B cell (primary cell): ENCODE results near the gene ZNF521. TPM values are rescaled to one million over a fixed set of nuclear protein-coding genes. Genes with fewer than 3 reads are reported as not detected.
"Not testable (repeated sequence)": the region's sequence is repeated elsewhere in the genome, so short reads cannot be mapped to it uniquely, and the experiment has no call there.

Experiments used
- ATAC-seq: fragments of 200-7000 bp; cut with Tn5 transposase; one replicate; pipeline ENCODE4 v1.10.0; 2021; ENCODE audit warnings: low read depth, mild to moderate bottlenecking, moderate number of reproducible peaks, moderate library complexity
- CTCF ChIA-PET: fragments of 350-600 bp; sonication (Branson Sonifier 250); formaldehyde crosslinking; loops from one replicate; lab custom pipeline; 2021; ENCODE audit warnings: antibody characterized with exemption, inconsistent platforms; lab: Charles Lee
- POLR2A ChIA-PET: fragments of 350-600 bp; sonication (Branson Sonifier 250); formaldehyde crosslinking; loops from one replicate; lab custom pipeline; 2021; ENCODE audit warnings: antibody characterized with exemption; lab: Charles Lee
- DNase-seq: peaks from one replicate; pipeline ENCODE4 v3.0.0; 2013
- H2AFZ ChIP-seq: 2 replicates; pipeline ENCODE4 v1.6.1; 2012; ENCODE audit warnings: mild to moderate bottlenecking, low read depth, low read length; ENCODE audit not compliant: insufficient read depth, poor library complexity, severe bottlenecking
- H3K27ac ChIP-seq, 2 donors: 1 replicate in 1 of 2; 2 replicates in 1 of 2; pipeline ENCODE4 v1.5.1; 2012 to 2013; ENCODE audit warnings: low read length in 2 of 2, mild to moderate bottlenecking in 2 of 2, moderate library complexity in 1 of 2
- H3K27me3 ChIP-seq, 4 experiments: fragments of 200-600 bp in 1 of 4; sonication (generic) in 1 of 4; replicated peaks in 1 of 4; 1 replicate in 2 of 4; 2 replicates in 2 of 4; pipeline versions ENCODE4 v1.6.1 to v1.7.0; 2013 to 2016; ENCODE audit warnings: low read length in 3 of 4, mild to moderate bottlenecking in 2 of 4, mixed read lengths in 1 of 4, moderate library complexity in 1 of 4; ENCODE audit not compliant: insufficient read depth in 4 of 4, control insufficient read depth in 3 of 4; ENCODE audit errors: control extremely low read depth in 1 of 4
- H3K36me3 ChIP-seq, 2 experiments: replicated peaks in 1 of 2; 1 replicate in 1 of 2; 2 replicates in 1 of 2; pipeline versions ENCODE4 v1.6.1 to v1.7.1; 2013; ENCODE audit warnings: low read length in 1 of 2; ENCODE audit not compliant: insufficient read depth in 2 of 2, control insufficient read depth in 1 of 2; ENCODE audit errors: control extremely low read depth in 1 of 2, extremely low read depth in 1 of 2
- H3K4me1 ChIP-seq, 2 donors: fragments of 200-600 bp in 1 of 2; sonication (generic) in 1 of 2; 1 replicate in 1 of 2; 2 replicates in 1 of 2; pipeline versions ENCODE4 v1.5.1 to v1.6.1; 2013 to 2017; ENCODE audit warnings: low read length in 2 of 2; ENCODE audit not compliant: control insufficient read depth in 2 of 2, insufficient read depth in 2 of 2
- H3K4me2 ChIP-seq: replicated peaks from 2 replicates; pipeline ENCODE3; 2012; ENCODE audit warnings: mild to moderate bottlenecking, low read depth, low read length; ENCODE audit not compliant: poor library complexity, severe bottlenecking
- H3K4me3 ChIP-seq, 5 experiments: fragments of 200-600 bp in 1 of 5; sonication (generic) in 1 of 5; 1 replicate in 3 of 5; 2 replicates in 2 of 5; pipeline versions ENCODE4 v1.5.1 to v1.7.0; 2011 to 2016; ENCODE audit warnings: low read length in 4 of 5, mild to moderate bottlenecking in 4 of 5, low read depth in 2 of 5, control low read depth in 1 of 5, moderate library complexity in 1 of 5; ENCODE audit not compliant: insufficient read depth in 1 of 5; ENCODE audit errors: control extremely low read depth in 1 of 5, extremely low read depth in 1 of 5
- H3K79me2 ChIP-seq: fragments of 200-600 bp; sonication (generic); one replicate; pipeline ENCODE4 v1.6.0; 2016; ENCODE audit warnings: low read length; ENCODE audit not compliant: control insufficient read depth, insufficient read depth
- H3K9ac ChIP-seq: fragments of 200-600 bp; sonication (generic); 2 replicates; pipeline ENCODE4 v1.6.1; 2017; ENCODE audit warnings: mild to moderate bottlenecking, low read length, moderate library complexity
- H3K9me3 ChIP-seq, 3 donors: one replicate each; pipeline versions ENCODE4 v1.6.1 to v1.7.1; 2013; ENCODE audit warnings: low read length in 2 of 3; ENCODE audit not compliant: control insufficient read depth in 2 of 3, insufficient read depth in 1 of 3; ENCODE audit errors: control extremely low read depth in 1 of 3
- H4K20me1 ChIP-seq: 2 replicates; pipeline ENCODE4 v1.6.0; 2012; ENCODE audit warnings: mild to moderate bottlenecking, low read length; ENCODE audit not compliant: insufficient read depth, control insufficient read depth, poor library complexity, severe bottlenecking
- H3K27ac Mint-ChIP-seq: one replicate; pipeline ENCODE4 v1.8.0; 2021; ENCODE audit warnings: mixed read lengths
- H3K27me3 Mint-ChIP-seq: one replicate; pipeline ENCODE4 v1.8.0; 2021; ENCODE audit warnings: mixed read lengths
- H3K4me1 Mint-ChIP-seq: one replicate; pipeline ENCODE4 v1.8.0; 2021; ENCODE audit warnings: mixed read lengths
- H3K4me3 Mint-ChIP-seq: one replicate; pipeline ENCODE4 v1.8.0; 2021; ENCODE audit warnings: mixed read lengths
- H3K9me3 Mint-ChIP-seq: one replicate; pipeline ENCODE4 v1.8.0; 2022; ENCODE audit warnings: mixed read lengths; ENCODE audit not compliant: insufficient read depth
- EZH2 ChIP-seq: IDR thresholded peaks from 2 replicates; pipeline ENCODE4 v1.6.1; 2012; ENCODE audit warnings: borderline replicate concordance, low read depth, mild to moderate bottlenecking, moderate library complexity, low read length; ENCODE audit not compliant: insufficient read depth, poor library complexity, severe bottlenecking
- WGBS: methylation state at CpG from one replicate; pipeline ENCODE4 v1.1.5; 2013; ENCODE audit warnings: missing lambda C conversion rate; ENCODE audit not compliant: insufficient coverage; 5-methylcytosine and 5-hydroxymethylcytosine counted together
- intact Hi-C: fragments of 100-400 bp; cut with micrococcal nuclease; formaldehyde crosslinking; loops from one replicate; pipeline ENCODE4 v1.10.0; 2022
- polyA plus RNA-seq: library from polyadenylated mRNA; depleted of rRNA; stranded (reverse); fragments of >200 nt; gene quantifications from 2 replicates; pipeline ENCODE4 v1.2.3, GENCODE V29; 2012
- total RNA-seq, 2 donors: library from RNA; stranded (reverse); fragments of 120-200 nt in 1 of 2; gene quantifications; 1 replicate in 1 of 2; 2 replicates in 1 of 2; pipeline versions ENCODE4 v1.2.3 to v1.2.4, GENCODE V29; 2013 to 2022
- TF ChIP-seq, protein P1 (sequence below): fragments of 200-600 bp; IDR thresholded peaks from one replicate; pipeline ENCODE4 v1.8.0; 2022; ENCODE audit warnings: antibody characterized with exemption, mild to moderate bottlenecking

The ZNF521 gene
- total and polyA plus RNA-seq, 2 donors (not counting 1 experiment from before 2014, with no cell fraction given) = 0.04 to 9.0 TPM

DNA sequence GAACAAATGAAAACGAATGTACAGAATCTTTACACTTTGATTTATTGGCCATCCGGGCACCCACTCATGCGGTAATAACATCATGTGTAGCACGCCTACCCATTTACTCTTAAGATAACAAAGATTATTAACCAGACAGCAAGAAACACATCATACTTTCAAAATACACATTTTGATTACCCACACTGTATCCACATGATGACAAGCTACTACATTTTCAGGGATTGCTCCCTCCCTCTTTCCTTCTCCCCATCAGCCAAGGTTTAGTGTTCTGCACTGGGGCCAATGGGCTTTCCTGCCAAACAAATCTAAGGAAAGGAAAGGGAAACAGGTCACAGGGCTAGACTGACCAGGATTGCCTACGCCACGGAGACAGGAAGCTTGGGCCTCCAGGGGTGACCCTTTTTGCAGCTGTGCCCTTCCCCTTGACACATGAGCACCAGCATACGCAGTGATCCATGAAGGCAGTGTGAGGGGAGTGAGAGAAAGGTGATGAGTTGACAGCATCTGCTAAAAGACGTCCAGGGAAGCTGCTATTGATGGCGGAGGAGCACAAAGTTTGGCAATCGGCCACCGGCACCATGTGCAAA, 76.5 kb downstream of the ZNF521 start:
- H3K27ac ChIP-seq = no peak overlapping the region
- H3K4me2 ChIP-seq = no peak overlapping the region
- no peaks in the 10 kb centered on the region for H3K36me3 ChIP-seq
- WGBS = 92% methylated on average over 10 of the region's 11 CpGs
- Mint-ChIP-seq H3K9me3 (peaks cover 5% of the 10 kb centered on the region), H3K4me1 (no peaks in the 10 kb centered on the region), H3K27ac (no peak overlapping the region), H3K4me3 (no peak overlapping the region), H3K27me3 (peaks cover 9% of the 10 kb centered on the region)
- H3K4me3 ChIP-seq = no peak overlapping the region
- no peak overlapping the region for H2AFZ ChIP-seq
- H4K20me1 ChIP-seq = no peaks in the 10 kb centered on the region
- POLR2A ChIA-PET = no interaction called here
- no peak for DNase-seq
- CTCF ChIA-PET = no interaction called here
- H3K27me3 ChIP-seq = peaks cover 0 to 4% (median 0%) of the 10 kb centered on the region in 4 experiments
- no peaks in the 10 kb centered on the region for H3K79me2 ChIP-seq
- ATAC-seq = no peak
- intact Hi-C loops = no loop called here
- no peaks in the 10 kb centered on the region for H3K9me3 ChIP-seq
- H3K4me1 ChIP-seq = no peaks in the 10 kb centered on the region
- no peak for TF ChIP-seq EZH2
- TF ChIP-seq, protein P1, sequence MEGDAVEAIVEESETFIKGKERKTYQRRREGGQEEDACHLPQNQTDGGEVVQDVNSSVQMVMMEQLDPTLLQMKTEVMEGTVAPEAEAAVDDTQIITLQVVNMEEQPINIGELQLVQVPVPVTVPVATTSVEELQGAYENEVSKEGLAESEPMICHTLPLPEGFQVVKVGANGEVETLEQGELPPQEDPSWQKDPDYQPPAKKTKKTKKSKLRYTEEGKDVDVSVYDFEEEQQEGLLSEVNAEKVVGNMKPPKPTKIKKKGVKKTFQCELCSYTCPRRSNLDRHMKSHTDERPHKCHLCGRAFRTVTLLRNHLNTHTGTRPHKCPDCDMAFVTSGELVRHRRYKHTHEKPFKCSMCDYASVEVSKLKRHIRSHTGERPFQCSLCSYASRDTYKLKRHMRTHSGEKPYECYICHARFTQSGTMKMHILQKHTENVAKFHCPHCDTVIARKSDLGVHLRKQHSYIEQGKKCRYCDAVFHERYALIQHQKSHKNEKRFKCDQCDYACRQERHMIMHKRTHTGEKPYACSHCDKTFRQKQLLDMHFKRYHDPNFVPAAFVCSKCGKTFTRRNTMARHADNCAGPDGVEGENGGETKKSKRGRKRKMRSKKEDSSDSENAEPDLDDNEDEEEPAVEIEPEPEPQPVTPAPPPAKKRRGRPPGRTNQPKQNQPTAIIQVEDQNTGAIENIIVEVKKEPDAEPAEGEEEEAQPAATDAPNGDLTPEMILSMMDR = no peak
- H3K9ac ChIP-seq = no peak overlapping the region

DNA sequence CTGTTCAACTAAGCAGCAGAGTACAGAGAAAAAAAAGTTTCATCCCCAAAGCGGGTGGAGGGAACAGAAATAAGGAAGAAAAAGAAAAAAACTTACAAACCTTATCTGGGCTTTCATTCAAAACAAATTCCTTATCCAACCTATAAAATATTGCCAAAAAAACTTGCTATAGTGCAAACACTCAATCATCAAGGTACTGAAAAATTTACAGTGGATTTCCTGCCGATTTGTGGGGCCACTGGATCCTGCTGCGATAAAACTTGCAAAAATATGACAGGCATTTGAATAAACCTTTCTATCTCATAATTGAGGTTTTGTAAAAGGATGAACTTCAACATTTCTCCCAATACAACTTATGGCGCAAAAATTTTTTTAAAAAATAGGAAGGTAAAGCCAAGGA, 77.0 kb downstream of the ZNF521 start:
- no peak overlapping the region for H3K4me3 ChIP-seq
- H2AFZ ChIP-seq = no peak overlapping the region
- H3K9me3 ChIP-seq = no peaks in the 10 kb centered on the region
- ATAC-seq (no peak), DNase-seq (no peak)
- Mint-ChIP-seq H3K9me3 (peaks cover 5% of the 10 kb centered on the region), H3K27ac (no peak overlapping the region), H3K4me3 (no peak overlapping the region), H3K4me1 (no peaks in the 10 kb centered on the region), H3K27me3 (peaks cover 3% of the 10 kb centered on the region)
- no peak overlapping the region for H3K9ac ChIP-seq
- no peaks in the 10 kb centered on the region for H3K4me1 ChIP-seq
- H3K27me3 ChIP-seq = peaks cover 0 to 4% (median 0%) of the 10 kb centered on the region in 4 experiments
- intact Hi-C loops = no loop called here
- TF ChIP-seq, protein P1 = no peak
- no peak for TF ChIP-seq EZH2
- no CpG with 5 or more reads among the region's 4 CpGs for WGBS
- no peaks in the 10 kb centered on the region for H3K36me3 ChIP-seq
- ChIA-PET POLR2A (no interaction called here), CTCF (no interaction called here)
- H3K79me2 ChIP-seq = no peaks in the 10 kb centered on the region
- no peak overlapping the region for H3K4me2 ChIP-seq
- no peaks in the 10 kb centered on the region for H4K20me1 ChIP-seq
- no peak overlapping the region for H3K27ac ChIP-seq

DNA sequence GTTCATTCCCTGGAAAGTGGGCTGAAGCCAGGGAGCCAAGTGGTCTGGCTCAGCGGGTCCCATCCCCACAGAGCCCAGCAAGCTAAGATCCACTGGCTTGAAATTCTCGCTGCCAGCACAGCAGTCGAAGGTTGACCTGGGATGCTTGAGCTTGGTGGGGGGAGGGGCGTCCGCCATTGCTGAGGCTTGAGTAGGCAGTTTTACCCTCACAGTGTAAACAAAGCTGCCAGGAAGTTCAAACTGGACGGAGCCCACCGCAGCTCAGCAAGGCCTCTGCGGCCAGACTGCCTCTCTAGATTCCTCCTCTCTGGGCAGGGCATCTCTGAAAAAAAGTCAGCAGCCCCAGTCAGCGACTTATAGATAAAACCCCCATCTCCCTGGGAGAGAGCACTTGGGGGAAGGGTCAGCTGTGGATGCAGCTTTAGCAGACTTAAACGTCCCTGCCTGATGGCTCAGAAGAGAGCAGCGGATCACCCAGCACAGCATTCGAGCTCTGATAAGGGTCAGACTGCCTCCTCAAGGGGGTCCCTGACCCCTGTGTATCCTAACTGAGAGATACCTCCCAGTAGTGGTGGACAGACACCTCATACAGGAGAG, 84.9 kb downstream of the ZNF521 start:
- H3K27ac Mint-ChIP-seq, H3K9me3 Mint-ChIP-seq, H3K27me3 ChIP-seq, H3K4me3 ChIP-seq, H3K4me1 Mint-ChIP-seq, H3K9me3 ChIP-seq, H3K27ac ChIP-seq, H3K9ac ChIP-seq, H4K20me1 ChIP-seq, H3K79me2 ChIP-seq, H3K4me1 ChIP-seq, H2AFZ ChIP-seq, H3K36me3 ChIP-seq, CTCF ChIA-PET, intact Hi-C loops, H3K4me2 ChIP-seq, DNase-seq, POLR2A ChIA-PET, ATAC-seq, H3K4me3 Mint-ChIP-seq: not testable (repeated sequence)
- WGBS = 92% methylated on average over 9 of the region's 12 CpGs
- H3K27me3 Mint-ChIP-seq = peaks cover 17% of the 10 kb centered on the region
